Panc1 (cell line): ENCODE measurements around the gene RAI1.
A peak's percentile ranks its signal among the peaks of the same experiment; 100 is the strongest.

Experiments used
- POLR2AphosphoS5 ChIP-seq: IDR thresholded peaks from 2 replicates; pipeline ENCODE4 v1.6.1; 2012; ENCODE audit warnings: mild to moderate bottlenecking, low read depth, low read length, moderate library complexity
- SIN3A ChIP-seq: IDR thresholded peaks from 2 replicates; pipeline ENCODE4 v1.6.1; 2012; ENCODE audit warnings: low read depth, mild to moderate bottlenecking, low read length, moderate library complexity, borderline replicate concordance; ENCODE audit not compliant: insufficient read depth
- TF ChIP-seq, protein P1 (sequence below): fragments of 450-650 bp; IDR thresholded peaks from 2 replicates; pipeline ENCODE4 v1.5.1; 2017; ENCODE audit warnings: mild to moderate bottlenecking
- TF ChIP-seq, protein P2 (sequence below), 2 experiments: IDR thresholded peaks; 2 replicates each; pipeline ENCODE4 v1.6.1; 2011 to 2012; ENCODE audit warnings: low read depth in 2 of 2, control low read depth in 1 of 2, low read length in 1 of 2, mild to moderate bottlenecking in 1 of 2, moderate library complexity in 1 of 2; ENCODE audit not compliant: insufficient read depth in 1 of 2

DNA sequence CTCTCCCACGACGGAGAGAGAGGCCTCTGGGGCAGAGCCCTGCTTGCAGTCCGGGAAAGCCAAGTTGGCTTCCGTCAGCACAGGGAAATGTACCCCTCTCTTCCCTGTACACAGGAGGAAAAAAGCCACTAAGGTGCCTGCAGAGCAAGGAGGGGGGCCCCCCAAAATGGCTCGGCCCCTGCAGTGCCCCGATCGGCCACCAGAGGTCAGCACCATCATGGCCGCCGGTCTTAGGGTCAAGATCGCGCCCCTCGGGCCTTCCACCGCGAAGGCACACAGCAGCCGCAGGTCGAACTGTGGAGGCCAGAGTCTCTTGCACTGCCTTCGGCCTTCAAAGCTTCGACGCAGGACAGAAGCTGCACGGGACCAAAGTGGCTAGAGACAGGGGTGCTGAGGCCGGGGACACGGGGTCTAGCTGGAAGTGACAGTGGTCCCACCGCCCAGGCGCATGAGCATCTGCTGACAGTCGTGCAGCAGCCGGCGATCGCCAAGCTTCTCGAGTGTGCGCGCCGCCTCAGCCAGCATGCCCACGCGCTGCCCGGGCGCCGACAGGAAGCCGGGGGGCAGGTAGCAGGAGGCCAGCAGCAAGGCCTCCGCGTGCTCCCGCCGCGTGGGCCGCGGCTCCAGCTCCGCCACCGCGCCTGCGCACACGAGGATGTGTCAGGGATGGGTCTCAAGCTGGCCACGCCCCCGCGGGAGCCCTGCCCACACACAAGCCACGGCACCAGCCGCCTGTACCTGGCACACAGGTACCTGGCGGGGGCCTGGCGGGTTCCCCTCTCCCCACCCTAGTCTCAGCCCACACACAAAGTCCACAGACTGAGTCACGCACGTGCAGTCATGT is 131.2 kb downstream of the RAI1 start:
- TF ChIP-seq, protein P1, sequence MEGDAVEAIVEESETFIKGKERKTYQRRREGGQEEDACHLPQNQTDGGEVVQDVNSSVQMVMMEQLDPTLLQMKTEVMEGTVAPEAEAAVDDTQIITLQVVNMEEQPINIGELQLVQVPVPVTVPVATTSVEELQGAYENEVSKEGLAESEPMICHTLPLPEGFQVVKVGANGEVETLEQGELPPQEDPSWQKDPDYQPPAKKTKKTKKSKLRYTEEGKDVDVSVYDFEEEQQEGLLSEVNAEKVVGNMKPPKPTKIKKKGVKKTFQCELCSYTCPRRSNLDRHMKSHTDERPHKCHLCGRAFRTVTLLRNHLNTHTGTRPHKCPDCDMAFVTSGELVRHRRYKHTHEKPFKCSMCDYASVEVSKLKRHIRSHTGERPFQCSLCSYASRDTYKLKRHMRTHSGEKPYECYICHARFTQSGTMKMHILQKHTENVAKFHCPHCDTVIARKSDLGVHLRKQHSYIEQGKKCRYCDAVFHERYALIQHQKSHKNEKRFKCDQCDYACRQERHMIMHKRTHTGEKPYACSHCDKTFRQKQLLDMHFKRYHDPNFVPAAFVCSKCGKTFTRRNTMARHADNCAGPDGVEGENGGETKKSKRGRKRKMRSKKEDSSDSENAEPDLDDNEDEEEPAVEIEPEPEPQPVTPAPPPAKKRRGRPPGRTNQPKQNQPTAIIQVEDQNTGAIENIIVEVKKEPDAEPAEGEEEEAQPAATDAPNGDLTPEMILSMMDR = peak; percentile 97
- TF ChIP-seq, protein P2, sequence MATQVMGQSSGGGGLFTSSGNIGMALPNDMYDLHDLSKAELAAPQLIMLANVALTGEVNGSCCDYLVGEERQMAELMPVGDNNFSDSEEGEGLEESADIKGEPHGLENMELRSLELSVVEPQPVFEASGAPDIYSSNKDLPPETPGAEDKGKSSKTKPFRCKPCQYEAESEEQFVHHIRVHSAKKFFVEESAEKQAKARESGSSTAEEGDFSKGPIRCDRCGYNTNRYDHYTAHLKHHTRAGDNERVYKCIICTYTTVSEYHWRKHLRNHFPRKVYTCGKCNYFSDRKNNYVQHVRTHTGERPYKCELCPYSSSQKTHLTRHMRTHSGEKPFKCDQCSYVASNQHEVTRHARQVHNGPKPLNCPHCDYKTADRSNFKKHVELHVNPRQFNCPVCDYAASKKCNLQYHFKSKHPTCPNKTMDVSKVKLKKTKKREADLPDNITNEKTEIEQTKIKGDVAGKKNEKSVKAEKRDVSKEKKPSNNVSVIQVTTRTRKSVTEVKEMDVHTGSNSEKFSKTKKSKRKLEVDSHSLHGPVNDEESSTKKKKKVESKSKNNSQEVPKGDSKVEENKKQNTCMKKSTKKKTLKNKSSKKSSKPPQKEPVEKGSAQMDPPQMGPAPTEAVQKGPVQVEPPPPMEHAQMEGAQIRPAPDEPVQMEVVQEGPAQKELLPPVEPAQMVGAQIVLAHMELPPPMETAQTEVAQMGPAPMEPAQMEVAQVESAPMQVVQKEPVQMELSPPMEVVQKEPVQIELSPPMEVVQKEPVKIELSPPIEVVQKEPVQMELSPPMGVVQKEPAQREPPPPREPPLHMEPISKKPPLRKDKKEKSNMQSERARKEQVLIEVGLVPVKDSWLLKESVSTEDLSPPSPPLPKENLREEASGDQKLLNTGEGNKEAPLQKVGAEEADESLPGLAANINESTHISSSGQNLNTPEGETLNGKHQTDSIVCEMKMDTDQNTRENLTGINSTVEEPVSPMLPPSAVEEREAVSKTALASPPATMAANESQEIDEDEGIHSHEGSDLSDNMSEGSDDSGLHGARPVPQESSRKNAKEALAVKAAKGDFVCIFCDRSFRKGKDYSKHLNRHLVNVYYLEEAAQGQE (IDR thresholded peaks at IDR 0.05; ENCODE audit: insufficient read depth in 1 of 2, low read depth in 2 of 2, low read length in 1 of 2) = no peak
- TF ChIP-seq SIN3A = no peak
- TF ChIP-seq POLR2AphosphoS5 = peak; percentile 70
